ENCODE results near the gene FANCC.
"Not testable (repeated sequence)": the region's sequence is repeated elsewhere in the genome, so short reads cannot be mapped to it uniquely, and the experiment has no call there.

FANCC gene

DNA sequence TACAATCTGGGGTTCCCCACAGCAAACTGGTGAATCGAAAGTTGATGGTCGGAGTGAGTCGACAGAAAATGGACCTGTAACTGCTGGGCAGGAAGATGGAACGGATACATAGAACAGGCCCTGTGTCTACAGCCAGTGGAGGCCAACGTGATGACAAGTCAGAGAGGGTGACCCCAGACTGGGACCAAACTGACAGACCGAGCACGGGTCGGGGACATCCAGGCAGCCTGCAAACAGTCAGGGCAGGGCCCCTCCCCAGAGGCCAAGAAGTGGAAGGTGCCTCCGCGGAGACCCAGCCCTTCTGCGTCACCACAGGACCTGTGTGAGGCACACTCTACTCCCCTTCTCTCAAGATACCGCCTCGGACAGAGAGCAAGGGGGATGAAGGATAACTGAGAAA lies 25.1 kb upstream of the FANCC start:
- no peak overlapping the region for H3K27ac ChIP-seq
- TF ChIP-seq, protein P1, sequence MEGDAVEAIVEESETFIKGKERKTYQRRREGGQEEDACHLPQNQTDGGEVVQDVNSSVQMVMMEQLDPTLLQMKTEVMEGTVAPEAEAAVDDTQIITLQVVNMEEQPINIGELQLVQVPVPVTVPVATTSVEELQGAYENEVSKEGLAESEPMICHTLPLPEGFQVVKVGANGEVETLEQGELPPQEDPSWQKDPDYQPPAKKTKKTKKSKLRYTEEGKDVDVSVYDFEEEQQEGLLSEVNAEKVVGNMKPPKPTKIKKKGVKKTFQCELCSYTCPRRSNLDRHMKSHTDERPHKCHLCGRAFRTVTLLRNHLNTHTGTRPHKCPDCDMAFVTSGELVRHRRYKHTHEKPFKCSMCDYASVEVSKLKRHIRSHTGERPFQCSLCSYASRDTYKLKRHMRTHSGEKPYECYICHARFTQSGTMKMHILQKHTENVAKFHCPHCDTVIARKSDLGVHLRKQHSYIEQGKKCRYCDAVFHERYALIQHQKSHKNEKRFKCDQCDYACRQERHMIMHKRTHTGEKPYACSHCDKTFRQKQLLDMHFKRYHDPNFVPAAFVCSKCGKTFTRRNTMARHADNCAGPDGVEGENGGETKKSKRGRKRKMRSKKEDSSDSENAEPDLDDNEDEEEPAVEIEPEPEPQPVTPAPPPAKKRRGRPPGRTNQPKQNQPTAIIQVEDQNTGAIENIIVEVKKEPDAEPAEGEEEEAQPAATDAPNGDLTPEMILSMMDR (conservative IDR thresholded peaks at IDR 0.05): no peak
- no peak for TF ChIP-seq ZFX (IDR thresholded peaks at IDR 0.05)

DNA sequence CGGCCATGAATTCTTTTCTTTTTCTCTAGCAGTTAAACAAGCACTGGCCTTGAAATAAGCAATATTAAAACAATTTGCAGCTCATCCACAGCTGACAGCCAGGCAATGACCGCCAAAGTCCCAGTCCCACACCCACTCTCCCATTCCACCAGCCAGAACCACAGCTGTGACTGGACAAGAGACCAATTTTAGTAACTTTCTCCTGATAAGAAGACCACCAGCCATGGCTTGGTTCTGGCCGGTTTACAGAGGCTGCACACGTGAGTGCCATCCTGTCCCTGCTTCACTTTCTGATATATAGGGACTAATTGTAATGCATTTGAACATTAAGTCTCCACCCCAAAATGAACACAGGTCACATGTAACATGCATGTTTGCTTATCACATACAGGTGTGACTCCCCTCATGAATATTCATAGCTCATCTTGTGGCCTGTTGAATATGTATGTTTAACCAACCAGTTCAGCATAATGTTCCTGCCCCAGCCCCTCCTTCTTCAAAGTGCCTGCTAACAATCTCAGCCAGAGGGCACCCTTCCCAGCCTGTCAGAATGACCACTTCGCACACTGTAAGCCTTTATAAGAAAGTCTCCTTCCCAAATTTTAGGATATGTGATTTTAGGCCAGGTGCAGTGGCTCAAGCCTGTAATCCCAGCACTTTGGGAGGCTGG lies 23.9 kb upstream of the FANCC start:
- H3K27ac ChIP-seq: no peak overlapping the region
- no peak for TF ChIP-seq ZFX (IDR thresholded peaks at IDR 0.05)
- TF ChIP-seq, protein P1 (conservative IDR thresholded peaks at IDR 0.05): no peak

DNA sequence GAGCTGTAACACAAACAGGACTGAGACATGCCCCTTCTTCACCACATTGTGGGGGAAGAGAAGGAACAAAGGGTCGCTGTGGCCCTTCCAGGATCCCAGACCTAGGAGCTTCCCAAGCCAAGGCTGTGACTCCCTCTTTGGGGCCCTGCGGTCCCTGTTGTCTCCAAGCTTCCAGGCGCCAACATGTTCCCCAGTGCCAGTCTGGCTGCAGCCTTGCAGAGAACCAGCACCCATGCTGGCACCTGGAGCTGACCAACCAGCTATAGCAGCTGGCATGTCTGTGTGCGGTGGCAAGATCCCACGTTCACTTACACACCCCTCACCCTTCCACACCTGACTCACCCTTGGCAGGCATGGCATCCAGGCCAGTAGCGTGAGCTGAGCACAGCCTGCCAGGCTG lies 20.7 kb upstream of the FANCC start:
- H3K27ac ChIP-seq: no peak overlapping the region
- TF ChIP-seq, protein P1 (conservative IDR thresholded peaks at IDR 0.05): no peak
- TF ChIP-seq ZFX (IDR thresholded peaks at IDR 0.05): no peak

DNA sequence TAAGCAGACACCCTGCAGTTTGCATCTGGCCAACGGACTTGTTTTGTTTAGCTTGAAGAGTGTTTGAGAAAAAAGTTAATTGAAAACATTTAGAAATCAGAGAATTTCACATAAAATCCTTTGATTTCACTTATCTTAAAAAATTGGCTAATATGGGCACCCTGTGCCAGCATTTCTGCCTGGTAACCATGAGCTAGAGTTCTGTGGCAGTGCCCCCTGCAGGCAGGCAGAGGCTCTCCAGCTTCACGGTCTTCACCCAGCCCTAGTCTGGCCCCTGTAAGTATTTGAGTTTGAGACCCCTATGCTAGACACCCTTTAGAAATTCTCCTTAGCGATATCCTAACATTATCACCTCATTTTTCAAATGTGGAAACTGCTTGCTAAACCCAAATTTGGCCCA lies 18.8 kb upstream of the FANCC start:
- no peak for TF ChIP-seq ZFX (IDR thresholded peaks at IDR 0.05)
- TF ChIP-seq, protein P1 (conservative IDR thresholded peaks at IDR 0.05): peak; percentile 65
- H3K27ac ChIP-seq: no peak overlapping the region

DNA sequence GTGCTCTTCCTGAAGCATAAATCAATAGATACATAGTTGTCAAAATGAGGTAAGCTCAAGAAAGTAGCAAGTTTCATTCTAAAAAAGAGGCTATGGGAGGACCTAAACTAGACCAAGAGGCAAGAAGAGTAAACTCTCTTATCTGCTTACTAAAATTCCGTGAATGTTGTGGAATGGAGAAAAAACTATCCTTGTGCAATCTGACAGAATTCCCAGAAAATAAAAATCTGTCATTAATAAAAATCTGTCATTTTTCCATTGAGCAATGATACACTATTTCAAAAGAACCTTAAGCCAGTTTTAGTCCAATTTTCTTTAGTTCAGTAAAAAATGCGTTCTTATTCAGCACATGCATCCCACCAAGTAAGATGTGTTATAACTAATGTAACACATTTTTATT lies 15.9 kb upstream of the FANCC start:
- no peak for TF ChIP-seq ZFX (IDR thresholded peaks at IDR 0.05)
- TF ChIP-seq, protein P1 (conservative IDR thresholded peaks at IDR 0.05): no peak
- no peak overlapping the region for H3K27ac ChIP-seq

DNA sequence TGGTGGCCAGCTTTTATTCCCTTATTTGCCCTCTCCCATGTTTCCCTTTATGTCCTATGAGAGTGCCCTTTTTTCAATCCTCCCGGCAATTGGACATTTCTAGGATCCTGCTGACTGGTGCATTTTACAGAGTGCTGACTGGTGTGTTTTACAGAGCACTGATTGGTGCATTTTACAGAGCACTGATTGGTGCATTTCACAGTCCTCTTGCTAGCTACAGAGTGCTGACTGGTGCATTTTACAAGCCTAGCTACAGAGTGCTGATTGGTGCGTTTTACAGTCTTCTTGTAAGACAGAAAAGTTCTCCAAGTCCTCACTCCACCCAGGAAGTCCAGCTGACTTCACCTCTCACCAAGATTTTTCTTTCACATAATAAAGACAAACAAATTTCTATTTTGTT lies 15.4 kb upstream of the FANCC start:
- TF ChIP-seq ZFX (IDR thresholded peaks at IDR 0.05): no peak
- TF ChIP-seq, protein P1 (conservative IDR thresholded peaks at IDR 0.05): no peak

DNA sequence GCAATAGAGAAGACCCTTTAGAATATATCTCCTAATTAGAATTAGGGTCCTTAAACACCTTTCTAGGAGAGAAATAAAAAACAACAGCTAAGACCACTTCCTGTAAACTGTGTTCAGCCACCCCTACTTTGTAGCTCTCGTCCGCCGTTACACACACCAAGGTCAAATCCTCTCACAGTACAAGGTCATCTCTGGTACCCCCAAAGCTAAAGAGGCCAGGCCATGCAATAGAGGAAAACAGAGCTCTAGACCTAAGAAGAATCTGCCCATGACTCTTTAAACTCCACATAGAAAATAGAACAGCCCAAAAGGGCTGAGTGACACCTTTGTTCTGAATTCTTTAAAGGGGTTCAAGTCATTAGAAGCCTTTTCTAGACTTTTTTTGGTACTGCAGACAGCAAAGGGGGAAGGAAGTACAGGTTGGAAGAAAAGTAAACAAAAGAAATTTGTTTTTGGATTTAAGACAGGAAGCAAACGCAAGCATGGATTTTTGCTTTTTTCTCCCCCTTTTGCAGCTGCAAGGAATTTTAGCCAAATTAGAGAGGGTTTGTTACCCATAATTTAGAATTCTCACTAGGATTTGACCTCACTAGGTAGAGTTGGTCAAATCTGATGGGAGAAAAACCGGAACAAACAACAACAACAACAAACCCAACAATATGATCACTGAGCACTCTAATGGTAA lies 13.4 kb upstream of the FANCC start:
- TF ChIP-seq, protein P1 (conservative IDR thresholded peaks at IDR 0.05): no peak
- no peak for TF ChIP-seq ZFX (IDR thresholded peaks at IDR 0.05)
- no peak overlapping the region; the same call in 1 of the 2 replicates for H3K27ac ChIP-seq

More for the DNA sequence above, 15.4 kb upstream of the FANCC start:
- no peak overlapping the region for H3K27ac ChIP-seq

DNA sequence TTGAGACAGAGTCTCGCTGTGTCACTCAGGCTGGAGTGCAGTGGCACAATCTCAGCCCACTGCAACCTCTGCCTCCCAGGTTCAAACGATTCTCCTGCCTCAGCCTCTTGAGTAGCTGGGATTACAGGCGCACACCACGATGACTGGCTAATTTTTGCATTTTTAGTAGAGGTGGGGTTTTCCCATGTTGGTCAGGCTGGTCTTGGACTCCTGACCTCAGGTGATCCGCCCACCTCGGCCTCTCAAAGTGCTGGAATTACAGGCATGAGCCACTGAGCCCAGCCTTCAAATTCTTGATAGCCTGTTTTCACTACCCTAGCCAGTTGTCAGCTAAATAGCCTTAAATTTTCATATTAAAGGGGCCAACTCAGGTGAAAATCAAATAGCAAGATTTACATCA lies 11.6 kb upstream of the FANCC start:
- not testable (repeated sequence) for H3K27ac ChIP-seq

Measured in C4-2B (cell line).